ENCODE measurements around the gene SLC22A23.

GRCh38 chr6:3481640-3482039, 24.8 kb upstream of the SLC22A23 start:
- TF ChIP-seq CTCF (IDR thresholded peaks at IDR 0.05; ENCODE audit: low read depth, low read length) = no peak
- no peak for TF ChIP-seq EZH2phosphoT487 (IDR thresholded peaks at IDR 0.05; ENCODE audit: low read depth)

All from OCI-LY3 (cell line).